BJ (cell line): ENCODE measurements around the gene TET1. TPM values are rescaled to one million over a fixed set of nuclear protein-coding genes. Genes with fewer than 3 reads are reported as not detected.

ENCODE experiments used
- CTCF ChIA-PET: fragments of 350-600 bp; formaldehyde crosslinking; extraction: SDS; loops from one replicate; lab custom pipeline; 2021; ENCODE audit warnings: antibody characterized with exemption, inconsistent platforms; lab: Yijun Ruan, JAX
- POLR2A ChIA-PET: fragments of 300-600 bp; sonication (Branson Sonifier 250); formaldehyde crosslinking; extraction: SDS; loops from one replicate; lab custom pipeline; 2021; ENCODE audit warnings: antibody characterized with exemption; lab: Charles Lee
- DNase-seq: peaks from one replicate; pipeline ENCODE4 v3.0.0-alpha.2; 2011; ENCODE audit warnings: low read depth
- H3K27me3 ChIP-seq: 2 replicates; pipeline ENCODE4 v1.6.0; 2011; ENCODE audit warnings: low read length; ENCODE audit not compliant: control insufficient read depth, insufficient read depth
- H3K36me3 ChIP-seq: 2 replicates; pipeline ENCODE4 v1.5.1; 2011; ENCODE audit warnings: low read length; ENCODE audit not compliant: control insufficient read depth, insufficient read depth
- H3K4me3 ChIP-seq: 2 replicates; pipeline ENCODE4 v1.5.1; 2011; ENCODE audit warnings: low read depth, mild to moderate bottlenecking, control low read depth, low read length
- polyA plus RNA-seq: library from polyadenylated mRNA; depleted of rRNA; stranded (reverse); fragments of >200 nt; gene quantifications from 2 replicates; pipeline ENCODE4 v1.2.3, GENCODE V29; 2011; rRNA removed
- small RNA-seq: library from RNA; depleted of rRNA; stranded (forward); fragments of <200 nt; gene quantifications from one replicate; pipeline ENCODE3, GENCODE V24; 2012; ENCODE audit warnings: low replicate concordance, low read depth; ENCODE audit not compliant: insufficient read length
- TF ChIP-seq, protein P1 (sequence below): IDR thresholded peaks from 2 replicates; pipeline ENCODE4 v1.5.1; 2011; ENCODE audit warnings: low read depth, mild to moderate bottlenecking, control low read depth, inconsistent platforms, low read length, moderate library complexity; ENCODE audit not compliant: insufficient read depth

Gene TET1
- polyA plus RNA-seq, 1 experiment: 1.1 TPM

DNA sequence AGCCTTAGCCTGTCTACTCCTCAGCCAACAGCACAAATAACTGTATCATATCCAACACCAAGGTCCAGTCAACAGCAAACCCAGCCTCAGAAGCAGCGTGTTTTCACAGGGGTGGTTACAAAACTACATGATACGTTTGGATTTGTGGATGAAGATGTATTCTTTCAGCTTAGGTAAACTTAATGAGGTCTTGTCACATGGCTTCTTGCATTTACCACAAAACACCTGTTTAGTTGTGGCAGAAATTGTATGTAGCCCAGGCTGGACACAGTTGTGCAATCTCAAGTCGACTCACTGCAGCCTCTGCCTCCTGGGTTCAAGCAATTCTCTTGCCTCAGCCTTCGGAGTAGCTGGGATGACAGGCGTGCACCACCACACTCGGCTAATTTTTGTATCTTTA lies 182.3 kb downstream of the TET1 start:
- Histone ChIP-seq H3K27me3 (no peaks in the 10 kb centered on the region), H3K4me3 (no peak overlapping the region), H3K36me3 (peaks cover 8% of the 10 kb centered on the region)
- ChIA-PET CTCF (interaction anchor here (1.0 kb wide), 1 partner anchor 192 kb away, joined by 5 read pairs; no protein-coding TSS in a partner anchor), POLR2A (no interaction called here)
- TF ChIP-seq, protein P1, sequence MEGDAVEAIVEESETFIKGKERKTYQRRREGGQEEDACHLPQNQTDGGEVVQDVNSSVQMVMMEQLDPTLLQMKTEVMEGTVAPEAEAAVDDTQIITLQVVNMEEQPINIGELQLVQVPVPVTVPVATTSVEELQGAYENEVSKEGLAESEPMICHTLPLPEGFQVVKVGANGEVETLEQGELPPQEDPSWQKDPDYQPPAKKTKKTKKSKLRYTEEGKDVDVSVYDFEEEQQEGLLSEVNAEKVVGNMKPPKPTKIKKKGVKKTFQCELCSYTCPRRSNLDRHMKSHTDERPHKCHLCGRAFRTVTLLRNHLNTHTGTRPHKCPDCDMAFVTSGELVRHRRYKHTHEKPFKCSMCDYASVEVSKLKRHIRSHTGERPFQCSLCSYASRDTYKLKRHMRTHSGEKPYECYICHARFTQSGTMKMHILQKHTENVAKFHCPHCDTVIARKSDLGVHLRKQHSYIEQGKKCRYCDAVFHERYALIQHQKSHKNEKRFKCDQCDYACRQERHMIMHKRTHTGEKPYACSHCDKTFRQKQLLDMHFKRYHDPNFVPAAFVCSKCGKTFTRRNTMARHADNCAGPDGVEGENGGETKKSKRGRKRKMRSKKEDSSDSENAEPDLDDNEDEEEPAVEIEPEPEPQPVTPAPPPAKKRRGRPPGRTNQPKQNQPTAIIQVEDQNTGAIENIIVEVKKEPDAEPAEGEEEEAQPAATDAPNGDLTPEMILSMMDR: no peak
- DNase-seq: no peak

Small RNAs within 50 kb of the gene (small RNA-seq; reads per million reads assigned to genes)
- not detected for gene RF00019

Other genes with a start within 250 kb of the TET1 start
- 27.7 and 59.1 TPM in 2 replicates for gene HNRNPH3, start 228.3 kb upstream of the TET1 start, polyA plus RNA-seq
- gene PBLD, start 227.4 kb upstream of the TET1 start, polyA plus RNA-seq: 1.1 and 2.1 TPM in 2 replicates
- 6.7 and 15.2 TPM in 2 replicates for gene RUFY2, start 153.1 kb upstream of the TET1 start, polyA plus RNA-seq
- gene DNA2, start 88.4 kb upstream of the TET1 start, polyA plus RNA-seq: 0.74 and 2.4 TPM in 2 replicates
- gene SLC25A16, start 32.8 kb upstream of the TET1 start, polyA plus RNA-seq: 5.0 and 13.4 TPM in 2 replicates
- gene CCAR1, start 160.9 kb downstream of the TET1 start, polyA plus RNA-seq: 61.4 and 64.2 TPM in 2 replicates